ENCODE measurements around the gene IPPK.
"Not testable (repeated sequence)": the region's sequence is repeated elsewhere in the genome, so short reads cannot be mapped to it uniquely, and the experiment has no call there.

IPPK gene

DNA sequence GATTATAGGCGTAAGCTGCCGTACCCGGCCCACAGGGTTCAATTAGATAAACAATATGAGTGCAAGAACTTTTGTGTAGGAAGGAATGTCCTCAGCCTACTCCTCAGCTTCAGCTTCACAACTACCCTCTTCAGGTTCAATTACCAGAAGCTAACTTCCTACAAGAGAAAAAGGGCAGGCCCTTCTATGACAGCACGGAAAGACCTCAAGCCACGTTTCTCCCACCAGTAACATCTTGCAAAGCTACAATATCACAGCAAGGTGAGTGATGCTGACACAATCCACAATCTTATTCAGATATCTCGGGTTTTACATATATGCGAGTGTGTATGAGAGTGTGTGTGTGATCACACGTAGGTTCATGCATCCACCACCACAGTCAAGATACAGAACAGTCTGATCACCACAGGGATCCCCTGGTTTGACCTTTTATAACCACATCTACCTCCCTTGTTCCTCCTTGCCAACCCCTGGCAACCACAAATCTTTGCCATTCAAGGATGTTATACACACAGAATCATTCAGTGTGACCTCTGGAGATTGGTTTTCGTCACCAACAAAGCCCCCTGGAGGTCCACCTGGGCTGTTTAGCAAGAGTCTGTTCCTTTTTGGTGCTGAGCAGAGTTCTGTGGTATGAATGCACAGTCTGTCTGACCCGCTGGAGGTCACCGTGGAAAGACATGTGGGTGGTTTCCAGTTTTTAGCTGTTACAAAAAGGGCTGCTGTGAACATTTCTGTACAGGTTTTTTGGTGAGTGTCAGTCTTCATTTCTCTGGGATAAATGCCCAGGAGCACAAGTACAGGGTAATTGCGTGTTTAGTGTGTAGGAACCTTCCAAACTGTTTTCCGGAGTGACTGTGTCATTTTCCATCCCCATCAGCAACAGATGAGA lies 38.2 kb downstream of the IPPK start:
- no peak for DNase-seq (ENCODE audit: low read depth)
- TF ChIP-seq, protein P1, sequence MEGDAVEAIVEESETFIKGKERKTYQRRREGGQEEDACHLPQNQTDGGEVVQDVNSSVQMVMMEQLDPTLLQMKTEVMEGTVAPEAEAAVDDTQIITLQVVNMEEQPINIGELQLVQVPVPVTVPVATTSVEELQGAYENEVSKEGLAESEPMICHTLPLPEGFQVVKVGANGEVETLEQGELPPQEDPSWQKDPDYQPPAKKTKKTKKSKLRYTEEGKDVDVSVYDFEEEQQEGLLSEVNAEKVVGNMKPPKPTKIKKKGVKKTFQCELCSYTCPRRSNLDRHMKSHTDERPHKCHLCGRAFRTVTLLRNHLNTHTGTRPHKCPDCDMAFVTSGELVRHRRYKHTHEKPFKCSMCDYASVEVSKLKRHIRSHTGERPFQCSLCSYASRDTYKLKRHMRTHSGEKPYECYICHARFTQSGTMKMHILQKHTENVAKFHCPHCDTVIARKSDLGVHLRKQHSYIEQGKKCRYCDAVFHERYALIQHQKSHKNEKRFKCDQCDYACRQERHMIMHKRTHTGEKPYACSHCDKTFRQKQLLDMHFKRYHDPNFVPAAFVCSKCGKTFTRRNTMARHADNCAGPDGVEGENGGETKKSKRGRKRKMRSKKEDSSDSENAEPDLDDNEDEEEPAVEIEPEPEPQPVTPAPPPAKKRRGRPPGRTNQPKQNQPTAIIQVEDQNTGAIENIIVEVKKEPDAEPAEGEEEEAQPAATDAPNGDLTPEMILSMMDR (IDR thresholded peaks at IDR 0.05; ENCODE audit: low read depth, low read length, missing control alignments) = no peak
- H3K4me3 ChIP-seq (ENCODE audit: low read depth, low read length) = no peak overlapping the region

GRCh38 chr9:92627651-92628050 lies 42.3 kb downstream of the IPPK start:
- TF ChIP-seq, protein P1 (IDR thresholded peaks at IDR 0.05; ENCODE audit: low read depth, low read length, missing control alignments) = no peak
- H3K4me3 ChIP-seq (ENCODE audit: low read depth, low read length) = no peak overlapping the region
- DNase-seq (ENCODE audit: low read depth) = no peak

GRCh38 chr9:92626484-92626883 lies 43.4 kb downstream of the IPPK start:
- DNase-seq (ENCODE audit: low read depth) = no peak
- no peak overlapping the region for H3K4me3 ChIP-seq (ENCODE audit: low read depth, low read length)
- TF ChIP-seq, protein P1 (IDR thresholded peaks at IDR 0.05; ENCODE audit: low read depth, low read length, missing control alignments) = no peak

DNA sequence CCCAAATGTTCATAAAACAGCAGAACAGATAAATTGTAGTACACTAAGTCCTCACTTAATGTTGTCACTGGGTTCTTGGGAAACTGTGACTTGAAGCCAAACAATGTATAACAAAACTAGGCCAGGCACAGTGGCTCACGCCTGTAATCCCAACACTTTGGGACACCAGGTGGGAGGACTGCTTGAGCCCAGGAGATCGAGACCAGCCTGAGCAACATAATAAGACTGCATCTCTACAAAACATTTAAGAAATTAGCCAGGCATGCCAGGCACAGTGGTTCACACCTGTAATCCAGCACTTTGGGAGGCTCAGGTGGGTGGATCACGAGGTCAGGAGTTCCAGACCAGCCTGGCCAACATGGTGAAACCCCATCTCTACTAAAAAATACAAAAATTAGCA lies 46.0 kb downstream of the IPPK start:
- H3K4me3 ChIP-seq (ENCODE audit: low read depth, low read length); DNase-seq (ENCODE audit: low read depth): not testable (repeated sequence)

DNA sequence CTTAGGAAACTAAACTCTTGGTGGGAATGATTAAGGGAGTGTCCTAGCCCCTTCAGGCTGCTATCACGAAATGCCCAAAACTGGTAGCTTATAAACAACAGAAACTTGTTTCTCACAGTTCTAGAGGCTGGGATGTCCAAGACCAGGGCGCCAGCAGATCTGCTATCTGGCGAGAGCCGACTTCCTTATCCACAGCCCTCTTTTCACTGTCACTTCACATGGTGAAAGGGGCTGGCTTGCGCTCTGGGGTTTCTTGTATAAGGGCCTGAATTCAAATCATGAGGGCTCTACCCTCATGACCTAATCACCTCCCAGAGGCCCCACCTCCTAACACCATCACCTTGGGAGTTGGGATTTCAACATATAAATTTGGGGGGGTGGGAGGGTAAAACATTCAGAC lies 49.1 kb downstream of the IPPK start:
- no peak overlapping the region for H3K4me3 ChIP-seq (ENCODE audit: low read depth, low read length)
- TF ChIP-seq, protein P1 (IDR thresholded peaks at IDR 0.05; ENCODE audit: low read depth, low read length, missing control alignments) = no peak
- no peak for DNase-seq (ENCODE audit: low read depth)

- TF ChIP-seq, protein P1 (IDR thresholded peaks at IDR 0.05; ENCODE audit: low read depth, low read length, missing control alignments) = no peak
- no peak overlapping the region for H3K4me3 ChIP-seq (ENCODE audit: low read depth, low read length)
- no peak for DNase-seq (ENCODE audit: low read depth)
Observed at GRCh38 chr9:92619601-92620300, 50.2 kb downstream of the IPPK start.

DNA sequence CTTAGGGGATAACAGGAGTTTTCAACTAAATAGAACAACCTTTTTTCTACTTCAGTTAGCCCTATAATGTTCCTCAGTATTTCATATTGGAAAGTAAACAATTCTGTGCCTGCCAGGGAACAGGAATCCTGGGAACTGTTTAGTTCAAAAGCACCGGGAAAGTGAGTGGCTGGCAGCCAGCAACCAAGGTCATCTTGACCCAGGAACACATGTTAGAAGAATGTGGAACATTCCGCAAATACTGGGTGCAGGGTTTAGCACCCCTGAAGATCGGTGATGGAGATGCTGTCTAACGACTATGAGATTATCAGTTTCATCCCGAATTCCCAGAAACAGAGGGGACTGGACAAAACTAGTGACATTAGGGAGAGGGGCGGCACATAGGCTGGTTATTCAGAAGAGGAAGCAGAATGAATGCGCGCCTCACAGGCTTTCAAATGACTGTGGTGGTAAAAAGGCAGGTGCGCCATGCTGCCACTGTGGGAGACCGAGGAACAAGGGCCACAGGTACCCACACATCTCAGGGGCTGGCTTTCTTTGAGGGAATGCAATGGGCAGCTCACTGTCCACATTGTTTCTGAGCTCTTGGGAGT lies 51.2 kb downstream of the IPPK start:
- no peak overlapping the region for H3K4me3 ChIP-seq (ENCODE audit: low read depth, low read length)
- TF ChIP-seq, protein P1 (IDR thresholded peaks at IDR 0.05; ENCODE audit: low read depth, low read length, missing control alignments) = no peak
- no peak for DNase-seq (ENCODE audit: low read depth)
